ENCODE data around the gene CAMK2B.

GRCh38 chr7:44216019-44216418 is 109.4 kb downstream of the CAMK2B start:
- TF ChIP-seq RAD21 (IDR thresholded peaks at IDR 0.05; ENCODE audit: low read depth) (no peak), FOXM1 (IDR thresholded peaks at IDR 0.05; ENCODE audit: borderline replicate concordance, low read depth) (no peak), TCF12 (IDR thresholded peaks at IDR 0.05; ENCODE audit: low read depth) (no peak), MAX (IDR thresholded peaks at IDR 0.05) (no peak), EGR1 (IDR thresholded peaks at IDR 0.05) (no peak), REST (IDR thresholded peaks at IDR 0.05; ENCODE audit: low read depth) (no peak)
